ENCODE results near the gene RNF41.
"Not testable (repeated sequence)": the region's sequence is repeated elsewhere in the genome, so short reads cannot be mapped to it uniquely, and the experiment has no call there.

The RNF41 gene

GRCh38 chr12:56165369-56165768, 56.4 kb downstream of the RNF41 start:
- no peak for DNase-seq
- ATAC-seq = no peak

GRCh38 chr12:56164345-56164729, 57.4 kb downstream of the RNF41 start:
- no peak for ATAC-seq

GRCh38 chr12:56163533-56164344, 58.0 kb downstream of the RNF41 start:
- DNase-seq (no peak), ATAC-seq (no peak)

More at GRCh38 chr12:56164345-56164729, 57.4 kb downstream of the RNF41 start:
- no peak for DNase-seq

- ATAC-seq (no peak), DNase-seq (no peak)
These were observed 59.0 kb downstream of the RNF41 start for GRCh38 chr12:56162468-56163290.

- DNase-seq (no peak), ATAC-seq (no peak)
These were observed 59.9 kb downstream of the RNF41 start for GRCh38 chr12:56161690-56162351.

GRCh38 chr12:56160894-56161689, 60.6 kb downstream of the RNF41 start:
- ATAC-seq (no peak), DNase-seq (no peak)

GRCh38 chr12:56160193-56160763, 61.4 kb downstream of the RNF41 start:
- DNase-seq = peak; percentile 59

GRCh38 chr12:56159482-56160192, 62.1 kb downstream of the RNF41 start:
- ATAC-seq = no peak
- no peak for DNase-seq

More at GRCh38 chr12:56160193-56160763, 61.4 kb downstream of the RNF41 start:
- ATAC-seq = peak; percentile 38

- peak; percentile 6 for ATAC-seq
- DNase-seq = peak; percentile 35
These were observed 62.7 kb downstream of the RNF41 start for GRCh38 chr12:56158926-56159461.

- peak; percentile 91 for DNase-seq
- ATAC-seq = peak; percentile 88
These were observed 63.4 kb downstream of the RNF41 start, which contains the start of gene MYL6 for GRCh38 chr12:56158029-56158925. Gene MYL6, plus strand, starts transcription at chr12:56158359. Its CDS starts 43 bp downstream, at chr12:56158402.

GRCh38 chr12:56157201-56158028, 64.3 kb downstream of the RNF41 start:
- DNase-seq (peak; percentile 60), ATAC-seq (peak; percentile 19)

- not testable (repeated sequence) for ATAC-seq
These were observed 65.1 kb downstream of the RNF41 start for GRCh38 chr12:56156464-56157200.

GRCh38 chr12:56155256-56155845, 66.4 kb downstream of the RNF41 start:
- DNase-seq (no peak), ATAC-seq (no peak)

More at GRCh38 chr12:56156464-56157200, 65.1 kb downstream of the RNF41 start:
- DNase-seq = not testable (repeated sequence)

- no peak for ATAC-seq
- DNase-seq = no peak
These were observed 66.9 kb downstream of the RNF41 start for GRCh38 chr12:56154818-56155217.

GRCh38 chr12:56154246-56154771, 67.4 kb downstream of the RNF41 start:
- ATAC-seq = no peak
- DNase-seq = no peak

- no peak for ATAC-seq
- DNase-seq = no peak
These were observed 68.0 kb downstream of the RNF41 start for GRCh38 chr12:56153678-56154065.
